ENCODE results near the gene EML1. TPM values are rescaled to one million over a fixed set of nuclear protein-coding genes. Genes with fewer than 3 reads are reported as not detected.

Gene EML1
- polyA plus RNA-seq, 3 donors = 5.2 to 19.6 (median 14.1) TPM

DNA sequence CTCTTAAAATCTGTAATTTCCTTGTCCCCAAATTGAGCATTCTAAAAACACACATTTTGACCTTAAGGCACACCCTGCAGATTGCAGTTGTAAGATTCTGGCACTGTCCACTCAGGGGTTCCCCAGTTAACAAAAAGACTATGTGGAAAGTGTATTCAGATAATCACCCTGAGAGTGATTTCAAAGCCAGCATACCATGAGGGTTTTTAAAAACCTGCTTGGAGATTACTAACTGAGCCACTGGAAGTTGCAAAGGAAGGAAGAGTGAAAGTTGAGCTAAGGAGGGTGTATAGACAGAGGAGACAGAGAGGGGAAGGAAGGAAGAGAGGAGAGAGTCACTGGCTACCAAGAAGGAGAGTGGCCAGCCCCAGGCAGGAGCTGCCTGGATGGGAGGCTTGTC, 82.6 kb downstream of the EML1 start:
- H3K27ac ChIP-seq (ENCODE audit: low read depth, low read length) = no peak overlapping the region

GRCh38 chr14:99876406-99876805, 83.2 kb downstream of the EML1 start:
- no peak overlapping the region for H3K27ac ChIP-seq (ENCODE audit: low read depth, low read length)
- WGBS, 3 donors = 75 to 89% (median 82%) methylated on average over 9 of the region's 9 CpGs

GRCh38 chr14:99878563-99878962, 85.3 kb downstream of the EML1 start:
- 59 to 88% (median 87%) methylated on average over 6 of the region's 6 CpGs for WGBS, 3 donors
- H3K27ac ChIP-seq (ENCODE audit: low read depth, low read length) = no peak overlapping the region

DNA sequence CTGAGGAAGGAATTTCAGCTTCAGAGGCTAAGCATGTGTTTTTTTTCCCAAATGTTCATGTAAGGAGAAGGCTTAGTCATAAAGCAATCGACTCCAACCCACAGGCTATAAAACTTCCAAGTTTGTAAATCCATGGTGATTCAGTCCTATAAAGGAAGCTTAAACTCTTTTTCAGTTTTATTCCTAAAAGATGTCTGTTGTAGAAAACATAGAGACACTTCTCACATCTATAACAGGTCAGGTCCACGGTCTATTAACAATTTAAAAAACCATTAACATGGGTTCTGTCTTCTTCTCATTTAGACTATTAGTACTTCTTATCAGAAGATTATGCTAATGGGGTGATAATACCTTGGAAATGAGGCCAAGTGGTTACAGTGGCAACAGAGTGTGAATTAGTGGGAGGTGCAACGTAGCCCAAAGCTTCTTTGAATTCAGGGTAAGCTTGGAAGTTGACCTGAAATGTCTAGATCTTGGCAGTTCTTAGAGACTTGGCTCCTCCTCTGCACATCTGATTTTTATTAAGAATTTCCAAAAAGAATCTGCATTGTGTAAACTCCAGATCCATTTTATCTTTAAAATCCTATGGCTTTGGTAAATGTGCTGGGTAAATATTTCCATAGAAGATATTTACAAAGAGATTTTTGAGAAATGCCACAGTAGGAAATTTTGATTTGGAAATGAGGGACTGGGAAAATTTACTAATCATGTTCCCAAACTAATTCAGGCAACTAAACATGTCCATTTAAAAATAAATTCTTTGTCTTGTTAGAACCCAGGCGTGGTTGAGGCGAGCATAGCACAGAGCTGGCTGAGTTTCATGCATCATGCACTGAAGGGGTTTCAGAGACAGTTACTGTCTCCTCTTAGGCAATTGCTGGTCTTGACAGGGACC, 86.4 kb downstream of the EML1 start:
- WGBS, 3 donors = 49 to 61% (median 58%) methylated on average over 5 of the region's 5 CpGs
- H3K27ac ChIP-seq (ENCODE audit: low read depth, low read length) = no peak overlapping the region

- H3K27ac ChIP-seq (ENCODE audit: low read depth, low read length) = no peak overlapping the region
- 79 to 90% (median 81%) methylated on average over 13 of the region's 13 CpGs for WGBS, 3 donors
Observed at GRCh38 chr14:99880651-99881420, 87.6 kb downstream of the EML1 start.

DNA sequence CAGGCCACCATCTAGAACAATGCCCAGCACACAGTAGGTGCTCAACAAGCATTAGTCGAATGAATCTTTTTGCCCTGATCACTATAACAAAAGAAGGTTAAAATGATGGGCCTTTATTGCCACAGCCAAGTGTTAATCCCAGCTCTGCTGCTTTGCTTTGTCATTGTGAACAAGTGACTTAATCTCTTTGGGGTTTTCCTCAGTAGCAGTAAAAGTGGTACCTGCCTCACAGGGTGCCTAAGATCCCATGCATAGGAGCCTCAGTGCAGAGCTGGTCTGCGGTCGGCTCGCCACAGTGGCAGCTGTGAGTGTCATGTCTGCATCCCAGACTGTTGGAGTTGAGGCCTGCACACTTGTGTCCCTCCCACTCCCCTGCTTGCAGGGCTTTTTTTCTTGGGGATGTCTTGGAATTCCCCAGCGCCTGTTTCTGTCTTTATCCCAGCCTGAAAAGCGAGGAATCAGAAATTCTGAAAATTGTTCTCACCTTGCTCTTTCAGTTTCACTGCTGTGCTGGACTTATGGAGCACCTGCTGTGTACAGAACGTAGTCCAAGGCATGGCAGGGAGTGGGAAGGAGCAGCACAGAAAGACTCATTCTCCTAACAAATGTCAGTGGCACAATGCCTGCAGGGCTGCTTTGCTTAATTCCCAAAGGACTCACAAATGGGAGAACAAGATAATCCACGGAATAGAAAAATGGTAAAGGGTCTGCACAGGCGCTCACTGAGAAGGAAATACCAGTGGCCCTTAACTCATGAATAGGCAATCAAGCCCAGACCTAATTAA, 90.8 kb downstream of the EML1 start:
- 88 to 91% (median 89%) methylated on average over 9 of the region's 9 CpGs for WGBS, 3 donors
- H3K27ac ChIP-seq (ENCODE audit: low read depth, low read length) = no peak overlapping the region

DNA sequence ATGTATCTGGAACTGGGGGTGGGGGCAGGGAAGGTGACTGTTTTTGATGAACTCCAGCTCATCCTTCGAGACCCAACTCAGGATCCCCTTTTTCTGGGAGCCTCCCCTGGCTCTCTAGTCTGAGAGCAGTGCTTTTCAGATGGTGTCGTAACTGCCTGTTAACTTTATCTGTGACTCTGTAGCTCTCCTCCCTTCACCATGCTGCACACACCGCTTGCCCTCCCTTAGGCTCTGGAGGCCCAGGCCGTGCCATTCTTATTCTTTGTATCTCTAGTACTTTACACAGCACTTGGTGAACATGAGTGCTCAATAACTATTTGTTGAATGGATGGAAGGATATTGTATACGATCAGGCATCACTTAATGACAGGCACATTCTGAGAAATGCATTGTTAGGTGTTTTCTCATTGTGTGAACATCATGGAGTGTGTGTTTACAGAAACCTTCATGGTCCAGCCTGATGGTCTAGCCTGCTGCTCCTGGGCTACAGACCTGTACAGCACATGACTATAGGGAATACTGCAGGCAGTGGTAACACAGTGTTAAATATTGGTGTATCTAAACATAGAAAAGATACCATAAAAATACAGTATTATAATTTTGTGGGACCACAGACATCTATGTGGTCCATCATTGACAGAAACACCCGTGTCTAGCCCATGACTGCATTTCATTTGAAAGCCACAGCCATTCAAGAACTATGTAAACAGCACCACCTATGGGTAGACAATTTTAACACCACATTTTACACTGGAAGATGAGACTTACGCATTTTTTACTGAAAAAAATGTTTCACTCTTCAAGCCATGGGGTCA, 91.8 kb downstream of the EML1 start:
- 49 to 57% (median 56%) methylated on average over 7 of the region's 7 CpGs for WGBS, 3 donors
- no peak overlapping the region for H3K27ac ChIP-seq (ENCODE audit: low read depth, low read length)

- WGBS, 3 donors = 63 to 68% (median 68%) methylated on average over 3 of the region's 3 CpGs
- no peak overlapping the region for H3K27ac ChIP-seq (ENCODE audit: low read depth, low read length)
Observed at GRCh38 chr14:99885649-99885958, 92.4 kb downstream of the EML1 start.

DNA sequence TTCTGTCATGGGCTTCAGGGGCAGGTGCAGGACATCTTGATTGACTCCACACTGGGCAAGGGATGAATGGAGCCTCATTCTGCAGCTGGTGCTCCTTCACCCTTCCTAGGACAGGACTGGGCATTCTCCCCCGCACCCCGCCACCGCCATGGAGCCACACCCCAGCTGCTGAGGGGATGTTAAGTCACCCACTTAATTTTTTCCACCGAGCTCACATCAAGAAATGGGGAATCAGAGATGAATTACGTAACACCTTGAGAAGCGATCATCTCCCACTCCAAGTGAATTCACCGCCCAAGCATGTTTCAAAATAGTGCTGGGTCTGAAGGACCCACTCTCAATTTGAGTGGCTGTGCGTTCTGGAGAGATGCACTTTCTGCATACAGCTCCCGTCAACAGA, 94.2 kb downstream of the EML1 start:
- 82 to 93% (median 85%) methylated on average over 9 of the region's 9 CpGs for WGBS, 3 donors
- H3K27ac ChIP-seq (ENCODE audit: low read depth, low read length) = no peak overlapping the region

GRCh38 chr14:99888149-99888548, 94.9 kb downstream of the EML1 start:
- WGBS, 3 donors = 86 to 88% (median 88%) methylated on average over 5 of the region's 5 CpGs
- no peak overlapping the region for H3K27ac ChIP-seq (ENCODE audit: low read depth, low read length)

DNA sequence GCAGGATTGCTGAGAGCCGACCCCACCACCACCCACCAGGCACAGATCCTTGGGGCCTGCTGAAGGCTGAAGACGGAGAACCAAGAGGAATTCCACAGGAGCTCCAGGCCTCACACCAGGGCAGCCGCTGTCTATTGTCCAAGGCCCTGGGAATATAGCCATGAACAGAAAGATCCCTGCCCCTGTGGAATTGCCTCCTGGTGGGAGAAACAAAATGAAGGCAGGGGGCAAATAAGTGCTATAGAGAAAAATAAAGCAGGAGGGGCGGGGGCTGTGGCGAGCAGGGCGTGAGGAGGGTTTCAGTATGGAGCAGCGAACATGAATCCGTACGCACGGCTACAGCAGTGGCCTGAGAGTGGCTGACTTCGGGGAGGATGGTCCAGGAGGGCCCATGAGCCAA, 96.1 kb downstream of the EML1 start:
- 89 to 91% (median 90%) methylated on average over 11 of the region's 11 CpGs for WGBS, 3 donors
- no peak overlapping the region for H3K27ac ChIP-seq (ENCODE audit: low read depth, low read length)

- 82 to 89% (median 87%) methylated on average over 2 of the region's 2 CpGs for WGBS, 3 donors
- H3K27ac ChIP-seq (ENCODE audit: low read depth, low read length) = no peak overlapping the region
Observed at GRCh38 chr14:99891266-99891665, 98.1 kb downstream of the EML1 start.

DNA sequence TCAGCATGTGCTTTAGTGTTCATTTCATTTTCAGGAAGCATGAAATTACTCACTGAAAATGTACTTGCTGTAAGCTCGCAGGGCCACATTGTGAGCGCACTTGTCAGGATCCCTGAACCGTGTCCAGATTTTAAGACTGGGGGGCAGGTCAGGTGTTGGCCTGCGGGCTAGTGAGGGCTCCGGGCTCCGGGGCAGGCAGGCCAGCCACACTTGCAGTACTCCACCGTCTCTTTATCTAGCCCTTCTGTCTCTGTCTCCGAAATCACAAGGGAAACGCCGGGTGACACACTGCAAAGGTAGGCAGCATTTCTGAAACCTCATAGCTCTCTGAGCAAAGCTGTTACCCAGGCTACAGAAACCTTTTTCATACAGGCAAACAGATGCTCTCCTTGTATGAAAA, 98.7 kb downstream of the EML1 start:
- H3K27ac ChIP-seq (ENCODE audit: low read depth, low read length) = no peak overlapping the region
- WGBS, 3 donors = 90 to 93% (median 93%) methylated on average over 10 of the region's 10 CpGs

GRCh38 chr14:99892406-99892805, 99.2 kb downstream of the EML1 start:
- 59 to 93% (median 85%) methylated on average over 2 of the region's 2 CpGs for WGBS, 3 donors
- H3K27ac ChIP-seq (ENCODE audit: low read depth, low read length) = no peak overlapping the region

GRCh38 chr14:99896361-99896760, 103.1 kb downstream of the EML1 start:
- no peak overlapping the region for H3K27ac ChIP-seq (ENCODE audit: low read depth, low read length)
- 43 to 79% (median 71%) methylated on average over 3 of the region's 3 CpGs for WGBS, 3 donors

DNA sequence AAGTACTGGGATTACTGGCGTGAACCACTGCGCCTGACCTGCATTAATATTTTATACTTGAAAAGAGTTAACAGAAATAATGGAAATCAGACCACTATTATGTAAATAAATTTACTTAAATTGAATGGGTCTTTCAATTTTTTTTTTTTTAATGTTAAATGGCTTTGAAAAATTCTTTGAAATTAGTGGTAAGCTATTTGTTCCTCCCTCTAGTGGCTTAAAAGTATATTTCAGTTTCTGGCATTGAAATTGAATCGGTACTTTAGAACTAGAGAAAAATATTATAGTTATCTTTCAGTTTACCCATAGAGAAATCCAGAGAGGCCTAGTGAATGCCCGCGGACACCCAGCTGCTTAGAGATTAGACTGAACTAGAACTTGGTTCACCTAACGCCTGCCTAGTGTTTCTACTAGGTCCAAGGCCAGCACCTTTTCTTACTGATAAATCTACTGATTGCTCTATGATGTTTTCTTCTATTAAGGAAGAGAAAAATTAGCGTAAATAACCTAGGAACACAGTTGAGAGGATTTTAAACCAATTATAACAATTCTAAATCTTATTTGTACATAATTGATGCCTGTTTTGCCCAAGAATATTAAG, 106.5 kb downstream of the EML1 start:
- 54 to 74% (median 73%) methylated on average over 7 of the region's 7 CpGs for whole genome bisulfite sequencing, 3 donors
- H3K27ac ChIP-seq (ENCODE audit: low read depth, low read length) = no peak overlapping the region

GRCh38 chr14:99902925-99903324, 109.7 kb downstream of the EML1 start:
- no peak overlapping the region for H3K27ac ChIP-seq (ENCODE audit: low read depth, low read length)

- H3K27ac ChIP-seq (ENCODE audit: low read depth, low read length) = no peak overlapping the region
- WGBS, 3 donors = 18 to 82% (median 76%) methylated on average over 2 of the region's 2 CpGs
Observed at GRCh38 chr14:99904506-99904905, 111.3 kb downstream of the EML1 start.

Measured in adipose tissue (tissue), 3 donors.